HuH-7 (cell line): Measurements from ENCODE around the gene ARHGAP6.

Source experiments
- DNase-seq: peaks from one replicate; pipeline ENCODE4 v3.0.0; 2011; ENCODE audit warnings: low spot score

The ARHGAP6 gene

GRCh38 chrX:11103006-11103405, 562.7 kb downstream of the ARHGAP6 start:
- DNase-seq: no peak

- DNase-seq: peak; percentile 28
These were observed 565.3 kb downstream of the ARHGAP6 start for GRCh38 chrX:11100281-11101035.

GRCh38 chrX:11099465-11099864, 566.3 kb downstream of the ARHGAP6 start:
- no peak for DNase-seq

GRCh38 chrX:11097933-11098332, 567.8 kb downstream of the ARHGAP6 start:
- DNase-seq: no peak

- no peak for DNase-seq
These were observed 575.9 kb downstream of the ARHGAP6 start for GRCh38 chrX:11089802-11090201.
